ENCODE measurements around the gene KY. TPM values are rescaled to one million over a fixed set of nuclear protein-coding genes. Genes with fewer than 3 reads are reported as not detected.

Gene KY
- total RNA-seq, 1 experiment from 2014 or later = 0.29 TPM

GRCh38 chr3:134638385-134639030 is 12.3 kb downstream of the KY start:
- DNase-seq (no peak), ATAC-seq (no peak)
- intact Hi-C loops (cut with micrococcal nuclease) = no loop called here
- H3K4me2 ChIP-seq (ENCODE audit: low read length) = no peak overlapping the region
- CTCF ChIA-PET = no interaction called here
- H3K4me1 ChIP-seq (ENCODE audit: insufficient read depth, low read length) = no peaks in the 10 kb centered on the region
- H3K9me3 ChIP-seq (ENCODE audit: low read length) = no peaks in the 10 kb centered on the region
- no peak overlapping the region for H3K9ac ChIP-seq (ENCODE audit: low read length)
- H3F3A ChIP-seq (ENCODE audit: low read length, unreplicated experiment) = no peaks in the 10 kb centered on the region
- POLR2A ChIA-PET (ENCODE audit: unreplicated experiment) = no interaction called here
- BruUV-seq (replicated peaks) = no TSS peak
- H4K20me1 ChIP-seq (ENCODE audit: low read length) = no peaks in the 10 kb centered on the region
- H3K79me2 ChIP-seq (ENCODE audit: low read length) = no peaks in the 10 kb centered on the region
- no peak overlapping the region for H2AFZ ChIP-seq (ENCODE audit: low read length)
- TF ChIP-seq CTCF (conservative IDR thresholded peaks at IDR 0.05; ENCODE audit: low read depth, low read length) (no peak), EZH2 (IDR thresholded peaks at IDR 0.05; ENCODE audit: low read length, unreplicated experiment) (no peak), EZH2phosphoT487 (IDR thresholded peaks at IDR 0.05; ENCODE audit: borderline replicate concordance, low read length) (no peak)
- no peaks in the 10 kb centered on the region for H3K9me2 ChIP-seq (replicated peaks; ENCODE audit: low read length)
- no peaks in the 10 kb centered on the region for H3K36me3 ChIP-seq (ENCODE audit: low read depth, low read length)
- H3K27ac ChIP-seq (ENCODE audit: low read length) = no peak overlapping the region
- H3K4me3 ChIP-seq (ENCODE audit: low read length) = no peak overlapping the region
- no peaks in the 10 kb centered on the region for H3K27me3 ChIP-seq (ENCODE audit: low read length)

- CTCF ChIA-PET = no interaction called here
Measured at GRCh38 chr3:134636406-134636805, 14.4 kb downstream of the KY start.

GRCh38 chr3:134630506-134630905 is 20.3 kb downstream of the KY start:
- Histone ChIP-seq H3K4me2 (ENCODE audit: low read length) (no peak overlapping the region), H3K4me3 (ENCODE audit: low read length) (no peak overlapping the region), H2AFZ (ENCODE audit: low read length) (no peak overlapping the region), H3K36me3 (ENCODE audit: low read depth, low read length) (no peaks in the 10 kb centered on the region), H3K4me1 (ENCODE audit: insufficient read depth, low read length) (no peaks in the 10 kb centered on the region), H3K27me3 (ENCODE audit: low read length) (no peaks in the 10 kb centered on the region; the same call in 1 of the 2 replicates), H3K27ac (ENCODE audit: low read length) (no peak overlapping the region), H3K9me2 (replicated peaks; ENCODE audit: low read length) (no peaks in the 10 kb centered on the region), H3K9ac (ENCODE audit: low read length) (no peak overlapping the region), H3K9me3 (ENCODE audit: low read length) (no peaks in the 10 kb centered on the region), H4K20me1 (ENCODE audit: low read length) (no peaks in the 10 kb centered on the region), H3F3A (ENCODE audit: low read length, unreplicated experiment) (no peaks in the 10 kb centered on the region), H3K79me2 (ENCODE audit: low read length) (no peaks in the 10 kb centered on the region)
- BruUV-seq (replicated peaks) = no TSS peak
- ChIA-PET POLR2A (ENCODE audit: unreplicated experiment) (no interaction called here), CTCF (no interaction called here)
- TF ChIP-seq EZH2phosphoT487 (IDR thresholded peaks at IDR 0.05; ENCODE audit: borderline replicate concordance, low read length) (no peak), EZH2 (IDR thresholded peaks at IDR 0.05; ENCODE audit: low read length, unreplicated experiment) (no peak), CTCF (conservative IDR thresholded peaks at IDR 0.05; ENCODE audit: low read depth, low read length) (peak; percentile 63)
- intact Hi-C loops (cut with micrococcal nuclease) = no loop called here
- peak; percentile 41 for DNase-seq
- peak; percentile 59 for ATAC-seq

More at GRCh38 chr3:134636406-134636805, 14.4 kb downstream of the KY start:
- intact Hi-C loops (cut with micrococcal nuclease) = no loop called here
- ATAC-seq (no peak), DNase-seq (no peak)
- POLR2A ChIA-PET (ENCODE audit: unreplicated experiment) = interaction anchor here (0.6 kb wide), 1 partner anchor 104 kb away, joined by 3 read pairs; no protein-coding TSS in a partner anchor
- H2AFZ ChIP-seq (ENCODE audit: low read length) = no peak overlapping the region
- H4K20me1 ChIP-seq (ENCODE audit: low read length) = no peaks in the 10 kb centered on the region
- H3F3A ChIP-seq (ENCODE audit: low read length, unreplicated experiment) = no peaks in the 10 kb centered on the region
- BruUV-seq (replicated peaks) = no TSS peak
- H3K27ac ChIP-seq (ENCODE audit: low read length) = no peak overlapping the region
- no peaks in the 10 kb centered on the region for H3K4me1 ChIP-seq (ENCODE audit: insufficient read depth, low read length)
- H3K4me2 ChIP-seq (ENCODE audit: low read length) = no peak overlapping the region
- H3K36me3 ChIP-seq (ENCODE audit: low read depth, low read length) = no peaks in the 10 kb centered on the region
- no peaks in the 10 kb centered on the region for H3K79me2 ChIP-seq (ENCODE audit: low read length)
- H3K27me3 ChIP-seq (ENCODE audit: low read length) = no peaks in the 10 kb centered on the region; the same call in 1 of the 2 replicates
- H3K4me3 ChIP-seq (ENCODE audit: low read length) = no peak overlapping the region
- no peak overlapping the region for H3K9ac ChIP-seq (ENCODE audit: low read length)
- no peak for TF ChIP-seq EZH2phosphoT487 (IDR thresholded peaks at IDR 0.05; ENCODE audit: borderline replicate concordance, low read length)
- no peaks in the 10 kb centered on the region for H3K9me2 ChIP-seq (replicated peaks; ENCODE audit: low read length)
- H3K9me3 ChIP-seq (ENCODE audit: low read length) = no peaks in the 10 kb centered on the region
